ENCODE data around the gene FBXL19. TPM values are rescaled to one million over a fixed set of nuclear protein-coding genes. Genes with fewer than 3 reads are reported as not detected.

FBXL19 gene
- total RNA-seq, 2 donors from 2014 or later = 21.9 to 44.8 TPM

- no peak for DNase-seq
- intact Hi-C loops (cut with DNase I) = loop anchor here (5.0 to 10.0 kb wide), 3 partner anchors 157 to 880 kb away; no protein-coding TSS in a partner anchor
- H3K27me3 ChIP-seq = no peaks in the 10 kb centered on the region
- no peak overlapping the region for H3K4me3 ChIP-seq
- no peak overlapping the region for H3K27ac ChIP-seq
- no peaks in the 10 kb centered on the region for H3K4me1 ChIP-seq
- H3K9me3 ChIP-seq = no peaks in the 10 kb centered on the region
- H3K9ac ChIP-seq (ENCODE audit: low read depth in 2 of 2, low read length in 2 of 2) = no peak overlapping the region
- H3K36me3 ChIP-seq = no peaks in the 10 kb centered on the region
- no peak for TF ChIP-seq CTCF (IDR thresholded peaks at IDR 0.05)
Measured at GRCh38 chr16:30987581-30988190, 64.3 kb downstream of the FBXL19 start.

- TF ChIP-seq CTCF (IDR thresholded peaks at IDR 0.05) = no peak
- no peaks in the 10 kb centered on the region for H3K27me3 ChIP-seq
- intact Hi-C loops (cut with DNase I) = loop anchor here (5.0 to 10.0 kb wide), 3 partner anchors 155 to 878 kb away; no protein-coding TSS in a partner anchor
Measured at GRCh38 chr16:30989469-30990047, 66.2 kb downstream of the FBXL19 start.

GRCh38 chr16:30990105-30990504, 66.7 kb downstream of the FBXL19 start:
- no peak overlapping the region for H3K4me3 ChIP-seq
- no peak overlapping the region for H3K27ac ChIP-seq
- no peaks in the 10 kb centered on the region for H3K9me3 ChIP-seq
- H3K4me1 ChIP-seq = no peaks in the 10 kb centered on the region
- no peaks in the 10 kb centered on the region for H3K36me3 ChIP-seq
- H3K9ac ChIP-seq (ENCODE audit: low read depth in 2 of 2, low read length in 2 of 2) = no peak overlapping the region
- intact Hi-C loops (cut with DNase I) = no loop called here
- no peak for TF ChIP-seq CTCF (IDR thresholded peaks at IDR 0.05)
- no peak for DNase-seq
- no peaks in the 10 kb centered on the region for H3K27me3 ChIP-seq

More at GRCh38 chr16:30989469-30990047, 66.2 kb downstream of the FBXL19 start:
- no peaks in the 10 kb centered on the region for H3K36me3 ChIP-seq
- no peak overlapping the region for H3K9ac ChIP-seq (ENCODE audit: low read depth in 2 of 2, low read length in 2 of 2)
- DNase-seq = no peak
- no peaks in the 10 kb centered on the region for H3K9me3 ChIP-seq
- no peaks in the 10 kb centered on the region for H3K4me1 ChIP-seq
- no peak overlapping the region for H3K27ac ChIP-seq
- H3K4me3 ChIP-seq = no peak overlapping the region

- Histone ChIP-seq H3K27ac (no peak overlapping the region), H3K36me3 (no peaks in the 10 kb centered on the region), H3K9me3 (no peaks in the 10 kb centered on the region), H3K4me1 (no peaks in the 10 kb centered on the region), H3K27me3 (no peaks in the 10 kb centered on the region), H3K9ac (ENCODE audit: low read depth in 2 of 2, low read length in 2 of 2) (no peak overlapping the region), H3K4me3 (no peak overlapping the region)
- intact Hi-C loops (cut with DNase I) = no loop called here
- DNase-seq = no peak
- no peak for TF ChIP-seq CTCF (IDR thresholded peaks at IDR 0.05)
Measured at GRCh38 chr16:30991052-30991451, 67.7 kb downstream of the FBXL19 start.

GRCh38 chr16:30992276-30992780, 69.0 kb downstream of the FBXL19 start:
- intact Hi-C loops (cut with DNase I) = no loop called here
- no peaks in the 10 kb centered on the region for H3K36me3 ChIP-seq
- DNase-seq = no peak
- H3K9me3 ChIP-seq = no peaks in the 10 kb centered on the region
- H3K4me1 ChIP-seq = no peaks in the 10 kb centered on the region
- no peak overlapping the region for H3K4me3 ChIP-seq
- TF ChIP-seq CTCF (IDR thresholded peaks at IDR 0.05) = no peak
- H3K27me3 ChIP-seq = no peaks in the 10 kb centered on the region
- H3K9ac ChIP-seq (ENCODE audit: low read depth in 2 of 2, low read length in 2 of 2) = no peak overlapping the region
- H3K27ac ChIP-seq = no peak overlapping the region

Data from colonic mucosa (tissue), 4 donors.